DOHH2 (cell line): ENCODE data around the gene DNAJC18.

Source experiments
- EZH2phosphoT487 ChIP-seq: fragments of 200-600 bp; sonication (generic); IDR thresholded peaks from 2 replicates; pipeline ENCODE4 v1.6.1; 2017; ENCODE audit warnings: borderline replicate concordance, mild to moderate bottlenecking, antibody characterized with exemption, low read length, moderate library complexity, mixed read lengths
- TF ChIP-seq, protein P1 (sequence below): fragments of 200-600 bp; sonication (generic); IDR thresholded peaks from one replicate; pipeline ENCODE4 v1.5.1; 2014; ENCODE audit warnings: antibody characterized with exemption, mild to moderate bottlenecking, low read depth, low read length; ENCODE audit not compliant: poor library complexity, severe bottlenecking

DNA sequence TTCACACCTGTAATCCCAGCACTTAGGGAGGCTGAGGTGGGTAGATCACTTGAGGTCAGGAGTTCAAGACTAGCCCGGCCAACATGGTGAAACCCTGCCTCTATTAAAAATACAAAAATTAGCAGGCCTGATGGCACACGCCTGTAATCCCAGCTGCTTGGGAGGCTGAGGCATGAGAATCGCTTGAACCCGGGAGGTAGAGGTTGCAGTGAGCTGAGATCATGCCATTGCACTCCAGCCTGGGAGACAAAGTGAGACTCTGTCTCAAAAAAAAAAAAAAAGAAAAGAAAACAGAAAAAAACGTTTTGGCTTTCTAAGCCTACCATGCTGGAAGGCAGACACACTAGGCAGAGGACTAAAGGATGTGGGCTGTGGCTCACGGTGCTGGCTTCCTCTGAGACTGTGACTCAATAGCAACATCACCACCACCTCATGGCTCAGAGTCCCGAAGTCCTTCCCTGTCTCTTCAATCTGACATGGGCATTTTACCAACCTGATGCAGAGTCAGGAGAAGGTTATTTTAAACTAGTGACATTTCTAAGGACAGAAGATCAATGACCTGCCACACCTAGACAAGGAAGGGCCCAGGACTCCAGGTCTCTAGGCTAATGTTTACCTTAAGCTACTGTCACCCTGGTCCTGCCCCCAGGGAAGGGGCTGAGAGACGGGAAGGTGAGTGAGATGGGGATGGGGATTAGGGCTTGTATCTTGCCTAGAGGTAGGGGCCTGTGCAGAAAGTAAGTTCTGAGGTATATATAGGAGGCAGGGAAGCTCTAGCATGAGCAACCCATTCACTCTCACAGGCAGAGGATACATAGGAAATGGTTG, 19.5 kb upstream of the DNAJC18 start:
- TF ChIP-seq, protein P1, sequence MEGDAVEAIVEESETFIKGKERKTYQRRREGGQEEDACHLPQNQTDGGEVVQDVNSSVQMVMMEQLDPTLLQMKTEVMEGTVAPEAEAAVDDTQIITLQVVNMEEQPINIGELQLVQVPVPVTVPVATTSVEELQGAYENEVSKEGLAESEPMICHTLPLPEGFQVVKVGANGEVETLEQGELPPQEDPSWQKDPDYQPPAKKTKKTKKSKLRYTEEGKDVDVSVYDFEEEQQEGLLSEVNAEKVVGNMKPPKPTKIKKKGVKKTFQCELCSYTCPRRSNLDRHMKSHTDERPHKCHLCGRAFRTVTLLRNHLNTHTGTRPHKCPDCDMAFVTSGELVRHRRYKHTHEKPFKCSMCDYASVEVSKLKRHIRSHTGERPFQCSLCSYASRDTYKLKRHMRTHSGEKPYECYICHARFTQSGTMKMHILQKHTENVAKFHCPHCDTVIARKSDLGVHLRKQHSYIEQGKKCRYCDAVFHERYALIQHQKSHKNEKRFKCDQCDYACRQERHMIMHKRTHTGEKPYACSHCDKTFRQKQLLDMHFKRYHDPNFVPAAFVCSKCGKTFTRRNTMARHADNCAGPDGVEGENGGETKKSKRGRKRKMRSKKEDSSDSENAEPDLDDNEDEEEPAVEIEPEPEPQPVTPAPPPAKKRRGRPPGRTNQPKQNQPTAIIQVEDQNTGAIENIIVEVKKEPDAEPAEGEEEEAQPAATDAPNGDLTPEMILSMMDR: no peak
- no peak for TF ChIP-seq EZH2phosphoT487
